ENCODE data around the gene B4GALT3. TPM values are rescaled to one million over a fixed set of nuclear protein-coding genes. Genes with fewer than 3 reads are reported as not detected.

Gene B4GALT3
- total RNA-seq, 2 donors from 2014 or later, result 38.2 to 68.7 TPM

DNA sequence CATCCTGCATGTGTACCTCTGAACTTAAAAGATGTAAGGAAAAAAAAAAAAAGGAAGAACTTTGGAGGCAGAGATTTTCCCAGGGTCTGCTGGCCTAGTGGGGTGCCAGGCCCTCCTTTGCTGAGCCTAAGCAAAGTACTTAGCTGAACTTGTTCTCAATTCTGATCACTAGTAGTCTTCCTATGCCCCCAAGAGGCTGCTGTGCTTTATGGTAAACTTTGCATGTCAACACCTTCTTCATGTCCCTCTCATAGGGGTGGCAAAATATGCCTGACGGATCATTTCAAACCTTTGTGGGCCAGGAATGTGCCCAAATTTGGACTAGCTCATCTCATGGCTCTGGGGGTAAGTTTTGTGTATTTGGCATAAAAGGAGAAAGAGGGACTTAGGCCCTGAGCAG lies 19.4 kb downstream of the B4GALT3 start:
- TF ChIP-seq, protein P1, sequence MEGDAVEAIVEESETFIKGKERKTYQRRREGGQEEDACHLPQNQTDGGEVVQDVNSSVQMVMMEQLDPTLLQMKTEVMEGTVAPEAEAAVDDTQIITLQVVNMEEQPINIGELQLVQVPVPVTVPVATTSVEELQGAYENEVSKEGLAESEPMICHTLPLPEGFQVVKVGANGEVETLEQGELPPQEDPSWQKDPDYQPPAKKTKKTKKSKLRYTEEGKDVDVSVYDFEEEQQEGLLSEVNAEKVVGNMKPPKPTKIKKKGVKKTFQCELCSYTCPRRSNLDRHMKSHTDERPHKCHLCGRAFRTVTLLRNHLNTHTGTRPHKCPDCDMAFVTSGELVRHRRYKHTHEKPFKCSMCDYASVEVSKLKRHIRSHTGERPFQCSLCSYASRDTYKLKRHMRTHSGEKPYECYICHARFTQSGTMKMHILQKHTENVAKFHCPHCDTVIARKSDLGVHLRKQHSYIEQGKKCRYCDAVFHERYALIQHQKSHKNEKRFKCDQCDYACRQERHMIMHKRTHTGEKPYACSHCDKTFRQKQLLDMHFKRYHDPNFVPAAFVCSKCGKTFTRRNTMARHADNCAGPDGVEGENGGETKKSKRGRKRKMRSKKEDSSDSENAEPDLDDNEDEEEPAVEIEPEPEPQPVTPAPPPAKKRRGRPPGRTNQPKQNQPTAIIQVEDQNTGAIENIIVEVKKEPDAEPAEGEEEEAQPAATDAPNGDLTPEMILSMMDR (IDR thresholded peaks at IDR 0.05), result no peak
- no peak for TF ChIP-seq POLR2AphosphoS5 (IDR thresholded peaks at IDR 0.05)
- TF ChIP-seq POLR2A (IDR thresholded peaks at IDR 0.05), result no peak
- Histone ChIP-seq H3K4me1 (replicated peaks) (no peaks in the 10 kb centered on the region), H3K36me3 (no peaks in the 10 kb centered on the region), H3K27ac (no peak overlapping the region), H3K27me3 (replicated peaks; ENCODE audit: insufficient read depth) (no peaks in the 10 kb centered on the region), H3K9me3 (no peaks in the 10 kb centered on the region), H3K4me3 (no peak overlapping the region)
- 90% methylated on average over 1 of the region's 1 CpG for WGBS
- intact Hi-C loops (cut with DNase I), result no loop called here
- DNase-seq (ENCODE audit: low spot score), result no peak

DNA sequence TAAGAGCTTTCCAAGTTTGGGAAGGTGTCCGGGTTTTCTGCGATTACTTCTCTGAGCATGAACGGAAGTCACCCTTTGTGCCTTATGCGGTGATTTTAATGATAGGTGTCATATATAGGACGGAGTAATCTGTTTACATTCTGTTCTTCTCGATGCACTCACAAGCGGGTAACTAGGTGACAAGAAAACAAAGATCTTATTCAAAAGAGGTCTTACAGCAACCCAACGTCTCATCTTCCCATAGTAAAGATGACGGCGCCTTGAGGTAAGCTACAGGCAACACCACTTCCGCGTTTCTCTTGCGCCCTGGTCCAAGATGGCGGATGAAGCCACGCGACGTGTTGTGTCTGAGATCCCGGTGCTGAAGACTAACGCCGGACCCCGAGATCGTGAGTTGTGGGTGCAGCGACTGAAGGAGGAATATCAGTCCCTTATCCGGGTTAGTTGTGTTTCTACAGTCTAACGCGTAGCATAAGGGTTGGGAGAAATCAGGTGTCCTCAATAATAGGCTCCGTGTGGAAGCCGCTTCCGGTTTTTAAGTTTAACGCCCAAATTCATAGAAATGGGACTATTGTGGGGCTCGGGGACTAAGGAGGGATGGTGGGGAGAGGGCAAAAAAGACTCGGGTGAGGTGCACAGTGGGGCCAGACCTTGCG lies 23.5 kb downstream of the B4GALT3 start, which contains the start of gene UFC1:
Gene UFC1 (plus strand): TSS at position 297 of the 656 bp plus-strand sequence. CDS start 20 bp downstream, at position 317.
- TF ChIP-seq POLR2AphosphoS5 (IDR thresholded peaks at IDR 0.05) (peak; percentile 78), POLR2A (IDR thresholded peaks at IDR 0.05) (peak; percentile 22)
- TF ChIP-seq, protein P1 (IDR thresholded peaks at IDR 0.05), result peak in 1 of 4 experiments; percentile 7
- Histone ChIP-seq H3K27ac (peak within 1 kb of the TSS; percentile 89 to 96), H3K36me3 (no peaks in the 10 kb centered on the region), H3K27me3 (replicated peaks; ENCODE audit: insufficient read depth) (no peaks in the 10 kb centered on the region), H3K9me3 (no peaks in the 10 kb centered on the region), H3K4me3 (peak within 1 kb of the TSS; percentile 63), H3K4me1 (replicated peaks) (no peaks in the 10 kb centered on the region)
- under 1% methylated on average over 33 of the region's 33 CpGs for WGBS
- intact Hi-C loops (cut with DNase I), result loop anchor here (2.0 kb wide), 1 partner anchor 21 kb away; the partner anchor contains the start of gene DEDD
- DNase-seq (ENCODE audit: low spot score), result peak; percentile 82

DNA sequence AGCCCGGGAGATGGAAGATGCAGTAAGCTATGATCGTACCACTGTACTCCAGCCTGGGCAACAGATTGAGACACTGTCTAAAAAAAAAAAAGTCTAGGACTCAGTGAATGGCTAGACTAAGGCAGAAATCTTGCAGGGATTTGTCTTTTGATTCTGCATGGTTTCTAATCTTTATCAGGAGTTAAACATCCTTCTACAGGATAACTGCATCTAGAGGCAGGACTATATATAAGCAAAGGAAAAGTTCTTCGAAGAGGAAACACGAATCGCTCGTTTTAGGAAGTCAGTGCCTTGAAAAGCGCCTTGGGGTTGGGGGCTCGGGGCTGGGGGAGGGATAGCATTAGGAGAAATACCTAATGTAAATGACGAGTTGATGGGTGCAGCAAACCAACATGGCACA lies 24.1 kb downstream of the B4GALT3 start:
- no peaks in the 10 kb centered on the region for H3K4me1 ChIP-seq (replicated peaks)
- H3K27me3 ChIP-seq (replicated peaks; ENCODE audit: insufficient read depth), result no peaks in the 10 kb centered on the region
- TF ChIP-seq, protein P1 (IDR thresholded peaks at IDR 0.05), result no peak
- TF ChIP-seq POLR2A (IDR thresholded peaks at IDR 0.05) (no peak), POLR2AphosphoS5 (IDR thresholded peaks at IDR 0.05) (no peak)
- no peak for DNase-seq (ENCODE audit: low spot score)
- 13% methylated on average over 9 of the region's 9 CpGs for WGBS
- no peaks in the 10 kb centered on the region for H3K36me3 ChIP-seq
- peak overlapping the region; percentile 63 for H3K4me3 ChIP-seq
- intact Hi-C loops (cut with DNase I), result loop anchor here (2.0 kb wide), 1 partner anchor 20 kb away; the partner anchor contains the start of gene DEDD
- H3K27ac ChIP-seq, result peak overlapping the region; percentile 89 to 96
- H3K9me3 ChIP-seq, result no peaks in the 10 kb centered on the region

DNA sequence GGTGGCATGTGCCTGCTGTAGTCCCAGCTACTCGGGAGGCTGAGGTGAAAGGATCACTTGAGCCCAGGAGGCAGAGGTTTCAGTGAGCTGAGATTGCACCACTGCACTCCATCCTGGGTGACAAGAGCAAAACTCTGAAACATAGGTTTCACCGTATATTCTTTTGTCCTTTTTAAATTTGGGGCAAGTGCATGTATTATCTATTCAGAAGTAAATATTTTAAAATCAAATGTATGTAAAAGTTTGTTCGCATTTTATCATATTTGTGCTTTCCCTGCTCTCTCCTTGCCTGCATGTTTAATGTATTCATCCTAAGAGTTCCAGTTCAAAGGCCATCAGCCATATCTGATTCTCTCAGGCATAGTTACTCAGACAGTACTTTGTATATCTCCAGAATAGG lies 31.5 kb downstream of the B4GALT3 start:
- WGBS, result 83% methylated on average over 3 of the region's 3 CpGs
- no peaks in the 10 kb centered on the region for H3K9me3 ChIP-seq
- H3K27ac ChIP-seq, result no peak overlapping the region
- DNase-seq (ENCODE audit: low spot score), result no peak
- TF ChIP-seq POLR2A (IDR thresholded peaks at IDR 0.05), result no peak
- TF ChIP-seq, protein P1 (IDR thresholded peaks at IDR 0.05), result no peak
- no peak for TF ChIP-seq POLR2AphosphoS5 (IDR thresholded peaks at IDR 0.05)
- H3K27me3 ChIP-seq (replicated peaks; ENCODE audit: insufficient read depth), result no peaks in the 10 kb centered on the region
- H3K36me3 ChIP-seq, result no peaks in the 10 kb centered on the region
- no peaks in the 10 kb centered on the region for H3K4me1 ChIP-seq (replicated peaks)
- intact Hi-C loops (cut with DNase I), result no loop called here
- H3K4me3 ChIP-seq, result no peak overlapping the region

All from prostate gland (tissue), 2 donors.